ENCODE measurements around the gene TKT. TPM values are rescaled to one million over a fixed set of nuclear protein-coding genes. Genes with fewer than 3 reads are reported as not detected.

TKT gene
- total RNA-seq, 1 donor: 265 TPM

- TF ChIP-seq, protein P1, sequence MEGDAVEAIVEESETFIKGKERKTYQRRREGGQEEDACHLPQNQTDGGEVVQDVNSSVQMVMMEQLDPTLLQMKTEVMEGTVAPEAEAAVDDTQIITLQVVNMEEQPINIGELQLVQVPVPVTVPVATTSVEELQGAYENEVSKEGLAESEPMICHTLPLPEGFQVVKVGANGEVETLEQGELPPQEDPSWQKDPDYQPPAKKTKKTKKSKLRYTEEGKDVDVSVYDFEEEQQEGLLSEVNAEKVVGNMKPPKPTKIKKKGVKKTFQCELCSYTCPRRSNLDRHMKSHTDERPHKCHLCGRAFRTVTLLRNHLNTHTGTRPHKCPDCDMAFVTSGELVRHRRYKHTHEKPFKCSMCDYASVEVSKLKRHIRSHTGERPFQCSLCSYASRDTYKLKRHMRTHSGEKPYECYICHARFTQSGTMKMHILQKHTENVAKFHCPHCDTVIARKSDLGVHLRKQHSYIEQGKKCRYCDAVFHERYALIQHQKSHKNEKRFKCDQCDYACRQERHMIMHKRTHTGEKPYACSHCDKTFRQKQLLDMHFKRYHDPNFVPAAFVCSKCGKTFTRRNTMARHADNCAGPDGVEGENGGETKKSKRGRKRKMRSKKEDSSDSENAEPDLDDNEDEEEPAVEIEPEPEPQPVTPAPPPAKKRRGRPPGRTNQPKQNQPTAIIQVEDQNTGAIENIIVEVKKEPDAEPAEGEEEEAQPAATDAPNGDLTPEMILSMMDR (IDR thresholded peaks at IDR 0.05; ENCODE audit: insufficient read depth, low read length): no peak
- no peak overlapping the region for H3K4me3 ChIP-seq (ENCODE audit: low read depth, low read length)
- DNase-seq (ENCODE audit: low read depth): no peak
These were observed 34.5 kb downstream of the TKT start for GRCh38 chr3:53221345-53221744.

DNA sequence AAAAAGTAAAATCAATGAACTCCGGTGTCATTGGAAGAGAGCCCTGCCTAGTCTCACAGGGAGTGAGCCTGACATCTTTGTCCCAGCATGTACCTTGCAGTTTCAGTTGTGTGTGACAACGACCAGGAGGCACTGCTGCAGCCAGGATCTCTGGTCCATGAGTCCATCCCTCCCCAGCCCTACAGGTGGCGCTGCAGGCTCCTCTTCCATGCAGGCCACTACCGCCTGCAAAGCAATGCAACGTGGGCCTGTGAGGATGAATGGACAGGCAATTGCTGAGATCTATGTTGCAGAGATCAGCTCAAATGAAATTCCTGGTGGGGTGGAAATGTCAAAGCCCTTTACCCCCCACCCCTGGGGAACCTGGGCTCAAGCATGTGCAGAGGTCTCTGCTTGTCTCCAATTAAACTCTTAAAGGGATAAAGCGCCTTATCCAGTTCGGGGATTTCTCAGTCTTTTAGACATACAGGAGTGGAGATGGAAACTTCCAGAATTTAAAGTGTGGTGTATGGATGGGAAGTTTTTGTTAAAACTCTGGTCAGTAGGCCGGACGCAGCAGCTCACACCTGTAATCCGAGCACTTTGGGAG lies 35.8 kb downstream of the TKT start:
- H3K4me3 ChIP-seq (ENCODE audit: low read depth, low read length): no peak overlapping the region
- peak; percentile 78 for DNase-seq (ENCODE audit: low read depth)
- TF ChIP-seq, protein P1 (IDR thresholded peaks at IDR 0.05; ENCODE audit: insufficient read depth, low read length): peak; percentile 95

GRCh38 chr3:53218131-53218530 lies 37.7 kb downstream of the TKT start:
- TF ChIP-seq, protein P1 (IDR thresholded peaks at IDR 0.05; ENCODE audit: insufficient read depth, low read length): no peak
- no peak overlapping the region for H3K4me3 ChIP-seq (ENCODE audit: low read depth, low read length)
- DNase-seq (ENCODE audit: low read depth): no peak

- DNase-seq (ENCODE audit: low read depth): no peak
- no peak overlapping the region for H3K4me3 ChIP-seq (ENCODE audit: low read depth, low read length)
- TF ChIP-seq, protein P1 (IDR thresholded peaks at IDR 0.05; ENCODE audit: insufficient read depth, low read length): no peak
These were observed 38.6 kb downstream of the TKT start for GRCh38 chr3:53217175-53217574.

GRCh38 chr3:53216723-53217122 lies 39.1 kb downstream of the TKT start:
- DNase-seq (ENCODE audit: low read depth): no peak
- TF ChIP-seq, protein P1 (IDR thresholded peaks at IDR 0.05; ENCODE audit: insufficient read depth, low read length): no peak

GRCh38 chr3:53215816-53216215 lies 40.0 kb downstream of the TKT start:
- TF ChIP-seq, protein P1 (IDR thresholded peaks at IDR 0.05; ENCODE audit: insufficient read depth, low read length): no peak
- no peak for DNase-seq (ENCODE audit: low read depth)
- no peak overlapping the region for H3K4me3 ChIP-seq (ENCODE audit: low read depth, low read length)

More at GRCh38 chr3:53216723-53217122, 39.1 kb downstream of the TKT start:
- H3K4me3 ChIP-seq (ENCODE audit: low read depth, low read length): no peak overlapping the region

DNA sequence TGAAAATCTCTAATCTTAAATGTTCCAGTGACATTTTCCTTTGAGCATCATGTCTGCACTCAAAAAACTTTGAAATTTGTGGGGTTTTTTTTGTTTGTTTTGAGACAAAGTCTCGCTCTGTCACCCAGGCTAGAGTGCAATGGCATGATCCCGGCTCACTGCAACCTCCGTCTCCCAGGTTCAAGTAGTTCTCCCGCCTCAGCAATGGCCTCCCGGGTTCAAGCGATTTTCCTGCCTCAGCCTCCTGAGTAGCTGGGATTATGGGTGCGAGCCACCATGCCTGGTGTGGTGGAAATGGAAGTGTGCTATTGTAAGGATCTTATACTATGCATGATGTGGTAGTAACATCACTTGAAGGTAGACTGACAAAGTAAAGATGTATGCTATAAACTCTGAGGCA lies 42.5 kb downstream of the TKT start:
- no peak for DNase-seq (ENCODE audit: low read depth)
- TF ChIP-seq, protein P1 (IDR thresholded peaks at IDR 0.05; ENCODE audit: insufficient read depth, low read length): no peak
- H3K4me3 ChIP-seq (ENCODE audit: low read depth, low read length): no peak overlapping the region

All from fibroblast of the aortic adventitia (primary cell).